C1 segment of cervical spinal cord (tissue), 14 donors: ENCODE results near the gene ABCA8.

Experiments
- DNase-seq, 14 donors: peaks; one replicate each; lab custom pipeline; 2025; lab: John Stamatoyannopoulos, UW

Gene ABCA8

GRCh38 chr17:68942389-68942788 is 12.8 kb downstream of the ABCA8 start:
- DNase-seq, result no peak

GRCh38 chr17:68941761-68942160 is 13.4 kb downstream of the ABCA8 start:
- DNase-seq, result no peak

- no peak for DNase-seq
Measured at GRCh38 chr17:68939195-68939594, 16.0 kb downstream of the ABCA8 start.

- DNase-seq, result no peak
Measured at GRCh38 chr17:68937890-68938514, 17.2 kb downstream of the ABCA8 start.

GRCh38 chr17:68927516-68927915 is 27.7 kb downstream of the ABCA8 start:
- no peak for DNase-seq

- DNase-seq, result no peak
Measured at GRCh38 chr17:68924793-68925720, 30.1 kb downstream of the ABCA8 start.

- peak in 1 of 14 donors; percentile 54 for DNase-seq
Measured at GRCh38 chr17:68910789-68911431, 44.3 kb downstream of the ABCA8 start.

GRCh38 chr17:68910251-68910705 is 44.9 kb downstream of the ABCA8 start:
- DNase-seq, result peak in 12 of 14 donors; percentile 15 to 84 (median 70)

- peak in 3 of 14 donors; percentile 4 to 10 (median 7) for DNase-seq
Measured at GRCh38 chr17:68909066-68909465, 46.1 kb downstream of the ABCA8 start.

GRCh38 chr17:68908045-68908444 is 47.1 kb downstream of the ABCA8 start:
- no peak for DNase-seq

GRCh38 chr17:68906638-68907037 is 48.6 kb downstream of the ABCA8 start:
- no peak for DNase-seq

- DNase-seq, result no peak
Measured at GRCh38 chr17:68903286-68903685, 51.9 kb downstream of the ABCA8 start.

- no peak for DNase-seq
Measured at GRCh38 chr17:68897557-68897956, 57.6 kb downstream of the ABCA8 start.

- DNase-seq, result no peak
Measured at GRCh38 chr17:68892658-68893057, 62.5 kb downstream of the ABCA8 start.

GRCh38 chr17:68892193-68892592 is 63.0 kb downstream of the ABCA8 start:
- DNase-seq, result no peak

GRCh38 chr17:68886401-68886800 is 68.8 kb downstream of the ABCA8 start:
- no peak for DNase-seq

GRCh38 chr17:68884888-68885287 is 70.3 kb downstream of the ABCA8 start:
- DNase-seq, result no peak

GRCh38 chr17:68878226-68878885 is 76.8 kb downstream of the ABCA8 start:
- DNase-seq, result no peak

GRCh38 chr17:68871447-68871846 is 83.7 kb downstream of the ABCA8 start:
- DNase-seq, result no peak

GRCh38 chr17:68870976-68871375 is 84.2 kb downstream of the ABCA8 start:
- no peak for DNase-seq

GRCh38 chr17:68870161-68870826 is 84.9 kb downstream of the ABCA8 start:
- no peak for DNase-seq
